ENCODE results near the gene PRKCH.

Gene PRKCH

DNA sequence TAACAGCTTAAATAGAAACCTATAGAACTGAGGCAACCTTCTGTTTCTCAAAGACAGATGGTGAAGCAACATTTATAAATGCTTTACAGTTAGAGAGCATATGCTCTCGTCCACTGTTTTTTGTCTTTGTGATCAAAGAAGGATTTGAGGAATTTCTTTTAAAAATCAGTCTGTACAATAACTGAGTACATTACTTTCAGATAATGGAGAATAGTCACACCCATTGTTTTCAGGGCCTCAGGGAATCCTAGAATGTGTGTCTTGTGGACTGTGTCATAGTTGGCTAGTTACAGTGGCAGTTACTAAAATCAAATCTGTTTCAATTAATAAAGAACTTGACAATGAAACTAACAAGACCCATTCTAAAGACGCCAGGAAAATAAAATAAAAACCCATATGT is 107.9 kb downstream of the PRKCH start:
- DNase-seq (ENCODE audit: low read depth): no peak

DNA sequence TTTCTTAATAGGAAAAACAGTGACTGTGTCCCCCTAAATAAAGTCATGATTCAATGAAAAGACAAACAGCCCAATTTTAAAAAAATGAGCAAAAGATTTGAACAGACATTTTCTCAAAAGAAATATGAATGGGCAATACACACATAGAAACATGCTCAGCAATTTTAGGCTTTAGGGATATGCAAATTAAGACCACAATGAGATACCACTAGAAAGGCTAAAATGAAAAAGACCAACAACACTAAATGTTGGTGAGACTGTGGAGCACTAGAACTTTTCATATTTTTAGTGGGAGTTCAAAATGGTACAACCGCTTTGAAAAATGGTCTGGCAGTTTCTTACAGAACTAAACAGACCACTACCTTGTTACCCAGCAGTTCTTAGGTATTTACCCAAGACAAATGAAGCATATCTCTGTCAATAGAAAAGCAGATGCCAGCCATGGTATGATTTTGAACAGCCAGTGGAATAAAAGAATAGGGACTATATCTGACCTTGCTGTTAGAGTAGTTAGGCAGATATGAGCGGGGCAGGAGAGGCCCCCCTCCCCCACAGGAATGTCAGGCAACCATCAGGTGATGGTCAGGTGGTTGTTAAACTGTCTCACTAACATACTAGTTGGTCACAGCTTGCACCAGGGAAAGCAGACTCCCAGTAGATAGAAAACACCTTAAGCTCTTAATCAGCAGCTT is 108.8 kb downstream of the PRKCH start:
- no peak for DNase-seq (ENCODE audit: low read depth)

DNA sequence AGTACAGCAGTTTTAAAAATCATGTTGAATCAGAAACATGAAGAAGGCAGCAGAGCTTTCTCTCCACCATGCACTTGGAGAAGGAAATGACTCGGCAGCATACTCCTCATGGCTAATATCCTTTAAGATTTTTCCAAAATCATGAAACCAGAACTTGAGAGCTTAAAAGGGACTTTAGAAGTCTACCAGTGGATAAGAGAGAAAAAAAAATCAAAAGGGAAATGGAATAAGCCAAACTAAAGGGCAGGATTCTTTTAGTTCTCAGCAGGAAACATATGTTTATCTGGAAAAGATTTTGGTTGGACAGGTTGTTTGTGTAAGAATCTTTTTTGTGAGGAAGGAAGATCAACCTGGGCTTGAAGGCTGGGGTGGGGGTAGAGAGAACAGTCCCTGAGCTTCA is 111.8 kb downstream of the PRKCH start:
- no peak for DNase-seq (ENCODE audit: low read depth)

- no peak for DNase-seq (ENCODE audit: low read depth)
Measured at GRCh38 chr14:61433828-61434227, 112.4 kb downstream of the PRKCH start.

DNA sequence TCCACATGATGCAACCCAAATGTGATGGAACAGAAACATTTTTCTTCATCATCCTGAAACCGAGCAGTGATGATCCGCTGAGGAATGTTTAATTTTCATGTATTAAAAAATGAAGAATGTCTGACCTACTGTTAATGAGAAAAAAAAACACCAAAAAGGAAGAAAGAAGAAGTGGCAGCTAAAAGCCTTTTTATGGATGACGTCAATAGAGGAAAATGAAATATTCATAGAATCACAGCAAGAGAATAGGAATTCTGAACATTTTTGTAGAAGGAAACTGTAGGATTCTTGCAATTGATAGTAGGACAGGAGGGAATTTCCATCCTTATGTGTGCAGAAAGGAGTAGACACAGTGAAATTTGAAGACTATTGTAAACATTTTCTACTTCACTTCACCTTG is 112.9 kb downstream of the PRKCH start:
- DNase-seq (ENCODE audit: low read depth): no peak

DNA sequence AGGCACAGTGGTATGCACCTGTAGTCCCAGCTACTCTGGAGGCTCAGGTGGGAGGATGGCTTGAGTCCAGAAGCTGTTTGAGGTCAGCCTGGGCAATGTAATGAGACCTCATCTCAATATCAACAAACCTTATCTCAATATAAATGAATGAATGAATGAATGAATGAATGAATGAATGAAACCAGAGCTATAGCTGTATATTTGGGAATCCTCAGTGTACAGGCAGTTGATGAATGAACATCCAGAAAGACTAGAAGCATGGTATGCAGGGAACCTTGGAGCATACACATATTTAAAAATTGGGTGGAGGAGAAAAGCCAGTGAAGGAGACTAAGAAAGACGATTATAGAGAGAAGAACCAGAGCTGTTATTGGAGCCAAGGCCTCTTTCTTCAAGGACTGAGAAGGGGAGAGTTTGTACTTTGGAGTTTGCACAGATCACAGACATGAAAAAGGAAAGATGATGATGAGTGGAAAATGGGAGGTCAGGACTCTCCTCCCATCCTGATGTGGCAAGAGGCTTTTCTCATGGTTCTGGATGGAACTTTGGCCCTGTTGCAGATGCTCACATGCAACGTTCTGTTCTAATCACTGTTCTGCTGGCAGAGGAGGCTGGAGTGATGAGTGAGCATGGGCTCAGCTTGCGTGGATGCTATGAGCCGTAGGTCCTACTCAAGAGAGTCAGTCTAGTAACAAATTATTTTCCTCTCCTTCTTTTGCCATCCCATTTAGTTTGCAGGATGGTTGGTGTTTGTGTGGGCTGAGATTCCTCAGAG is 114.4 kb downstream of the PRKCH start:
- DNase-seq (ENCODE audit: low read depth): no peak

- DNase-seq (ENCODE audit: low read depth): no peak
Measured at GRCh38 chr14:61437381-61437780, 116.0 kb downstream of the PRKCH start.

- DNase-seq (ENCODE audit: low read depth): no peak
Measured at GRCh38 chr14:61438036-61438435, 116.7 kb downstream of the PRKCH start.

DNA sequence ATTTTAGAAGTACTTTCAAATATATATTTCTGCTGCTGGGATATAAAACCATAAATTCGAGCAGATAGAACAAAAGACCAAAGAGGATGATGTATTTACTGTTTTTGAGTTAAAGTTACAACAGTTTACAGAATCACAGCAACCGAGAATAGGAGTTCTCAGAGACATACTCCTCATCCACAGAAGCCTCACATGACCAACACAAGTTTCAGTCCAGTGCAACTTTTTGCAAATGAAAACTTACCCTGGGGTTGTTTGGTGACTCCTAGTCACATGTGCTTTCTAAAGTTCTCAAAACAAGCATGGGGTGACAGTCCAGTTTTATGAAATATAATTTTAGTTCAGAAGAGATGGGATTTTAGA is 117.1 kb downstream of the PRKCH start:
- no peak for DNase-seq (ENCODE audit: low read depth)

DNA sequence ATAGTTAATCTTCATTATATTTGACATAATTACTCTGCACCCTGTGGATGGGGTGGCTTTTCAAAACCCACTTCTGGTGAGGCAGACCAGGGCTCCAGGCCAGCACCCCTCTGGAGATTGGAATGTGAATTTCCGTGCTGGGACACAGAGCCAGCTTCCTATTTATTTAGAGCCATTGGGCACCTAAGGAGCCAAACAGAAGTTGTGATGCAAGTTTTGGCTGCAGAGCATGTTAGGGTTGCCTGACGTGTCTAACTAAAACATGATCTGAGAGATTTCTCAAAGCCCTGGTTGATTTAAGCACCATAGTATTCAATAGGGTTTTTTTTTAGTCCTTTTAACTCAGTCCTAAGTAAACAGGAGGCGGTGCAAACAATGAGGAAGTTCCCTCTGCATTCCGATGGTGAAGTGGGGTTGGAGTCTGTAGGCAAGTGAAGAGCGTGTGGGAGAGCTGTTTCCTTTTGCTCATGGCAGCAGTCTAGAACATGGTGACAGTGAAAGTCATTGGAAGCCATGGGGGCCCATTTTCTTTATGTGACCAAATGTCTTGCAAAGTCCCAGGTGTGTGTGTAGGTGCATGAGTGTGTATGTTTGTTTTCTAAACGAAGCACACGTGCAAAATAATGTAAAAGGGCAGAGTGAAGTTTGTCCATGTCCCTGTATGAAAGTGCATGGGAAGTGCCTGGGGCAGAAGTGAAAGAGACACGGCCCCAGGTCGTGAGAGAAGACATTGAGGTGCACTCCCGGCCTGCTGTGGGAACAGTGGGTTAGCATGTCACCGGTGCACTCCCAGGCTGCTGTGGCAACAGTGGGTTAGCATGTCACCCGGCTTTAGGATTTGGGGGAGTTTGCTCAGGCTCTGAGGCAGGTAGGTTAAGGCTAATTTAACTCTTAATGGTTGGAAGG is 117.7 kb downstream of the PRKCH start:
- DNase-seq (ENCODE audit: low read depth): peak; percentile 8

- no peak for DNase-seq (ENCODE audit: low read depth)
Measured at GRCh38 chr14:61439779-61440418, 118.5 kb downstream of the PRKCH start.

GRCh38 chr14:61443481-61443880 is 122.1 kb downstream of the PRKCH start:
- no peak for DNase-seq (ENCODE audit: low read depth)

DNA sequence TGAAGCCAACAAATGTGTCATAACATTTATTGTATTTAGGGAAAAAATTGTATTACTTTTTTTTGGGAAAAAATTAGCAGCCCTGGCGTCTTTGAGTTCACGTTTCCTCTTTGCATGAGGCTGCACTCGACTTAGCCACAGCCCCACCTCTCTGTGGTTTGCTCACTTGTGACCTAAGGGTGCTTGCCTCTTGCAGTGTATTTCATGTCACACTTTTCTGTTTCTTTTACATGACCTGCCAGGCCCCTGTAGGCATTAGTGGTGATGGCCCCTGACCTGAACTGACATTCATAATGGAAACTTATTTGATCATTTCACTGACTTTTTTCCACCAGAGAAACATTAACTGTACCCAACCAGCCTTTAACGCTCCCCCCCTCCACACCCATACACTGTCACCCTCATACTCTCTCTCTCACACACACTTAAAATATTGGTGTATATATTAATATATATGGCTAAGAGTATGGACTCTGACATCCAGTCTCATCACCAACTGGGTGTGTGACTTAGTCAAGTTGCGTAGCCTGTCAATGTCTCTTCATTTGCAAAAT is 122.9 kb downstream of the PRKCH start:
- no peak for DNase-seq (ENCODE audit: low read depth)

GRCh38 chr14:61451491-61451890 is 130.1 kb downstream of the PRKCH start:
- no peak for DNase-seq (ENCODE audit: low read depth)

DNA sequence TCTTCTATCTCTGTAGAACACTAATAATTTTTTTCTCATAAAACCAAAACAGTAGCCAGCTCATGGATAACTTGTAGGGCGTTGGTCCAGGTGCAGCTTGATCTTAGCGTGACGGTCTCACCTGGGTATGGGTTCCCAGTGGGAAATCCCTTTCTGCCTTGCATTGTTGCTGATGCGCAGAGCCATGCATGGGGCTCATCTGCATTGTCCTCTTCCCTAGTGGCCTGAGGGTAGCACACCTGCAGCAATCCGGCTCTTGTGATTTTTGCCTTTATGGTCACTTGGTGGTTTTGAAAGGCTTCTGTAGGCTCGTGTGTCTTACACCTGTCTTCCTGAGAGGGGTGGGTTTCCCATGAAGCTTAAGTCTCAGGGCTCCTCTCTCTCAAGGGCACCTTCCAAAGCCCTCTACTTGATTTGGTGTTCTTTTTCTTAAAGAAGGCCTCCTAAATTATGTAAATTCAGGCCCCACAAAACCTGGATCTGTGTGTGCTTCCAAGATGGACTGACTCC is 130.6 kb downstream of the PRKCH start:
- DNase-seq (ENCODE audit: low read depth): no peak

DNA sequence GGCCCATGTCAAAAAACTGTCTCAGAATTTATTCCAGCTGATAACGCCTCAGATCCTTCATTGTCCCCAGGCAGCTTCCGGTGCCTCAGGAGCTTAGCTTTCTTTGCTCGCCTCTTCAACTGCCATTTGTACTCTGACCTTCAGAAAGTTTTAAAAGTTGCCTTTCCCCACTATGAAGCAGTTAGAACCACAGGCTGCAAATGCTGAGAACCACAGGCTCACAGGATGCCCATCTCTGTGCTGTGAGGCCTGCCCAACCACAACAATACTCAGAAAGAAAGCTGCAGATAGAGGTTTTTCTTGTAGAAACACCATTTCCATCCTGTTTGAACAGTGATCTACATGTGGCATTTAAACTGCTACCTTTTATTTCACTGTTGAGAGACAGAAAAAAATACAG is 131.1 kb downstream of the PRKCH start:
- DNase-seq (ENCODE audit: low read depth): no peak

DNA sequence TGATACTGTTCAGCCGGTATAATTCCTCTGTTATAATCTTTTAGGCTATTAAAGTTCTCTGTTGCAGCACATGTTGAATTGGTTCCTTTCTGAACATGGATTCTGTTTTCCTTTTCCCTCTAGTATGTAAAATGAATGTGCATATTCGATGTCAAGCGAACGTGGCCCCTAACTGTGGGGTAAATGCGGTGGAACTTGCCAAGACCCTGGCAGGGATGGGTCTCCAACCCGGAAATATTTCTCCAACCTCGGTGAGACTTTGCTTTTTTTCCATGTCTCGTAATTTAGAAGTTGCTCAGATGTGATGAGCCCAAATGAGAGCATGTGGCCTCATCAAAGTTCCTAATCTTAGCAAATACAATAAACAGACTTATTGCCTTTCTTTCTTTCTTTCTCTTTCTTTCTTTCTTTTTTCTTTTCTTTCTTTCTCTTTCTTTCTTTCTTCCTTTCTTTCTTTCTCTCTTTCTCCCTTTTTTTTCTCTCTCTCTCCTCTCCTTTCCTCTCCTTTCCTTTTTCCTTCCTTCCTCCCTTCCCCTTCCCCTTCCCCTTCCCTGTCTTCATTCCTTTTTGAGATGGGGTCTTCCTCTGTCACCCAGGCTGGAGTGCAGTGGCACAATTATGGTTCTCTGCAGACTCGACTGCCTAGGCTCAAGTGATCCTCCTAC is 131.9 kb downstream of the PRKCH start:
- no peak for DNase-seq (ENCODE audit: low read depth)

DNA sequence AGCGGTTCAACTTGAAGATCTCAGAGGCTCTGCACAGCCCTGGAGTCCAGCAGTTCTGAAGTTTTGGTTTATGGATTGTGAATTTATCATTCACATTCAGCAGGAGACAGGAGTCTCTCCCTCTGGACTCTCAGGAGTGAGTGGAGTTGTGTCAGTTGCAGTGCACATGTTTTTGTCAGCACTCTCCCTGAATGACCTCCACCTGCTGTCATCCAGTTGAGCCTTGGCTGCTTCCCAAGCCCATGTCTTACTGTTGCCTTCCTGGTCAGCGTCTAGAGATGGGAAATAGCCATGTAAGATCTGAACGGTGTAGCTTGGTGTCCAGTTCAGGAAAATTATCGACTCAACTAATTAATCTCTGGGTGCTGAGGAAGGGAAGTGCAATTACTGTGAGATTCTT is 133.2 kb downstream of the PRKCH start:
- no peak for DNase-seq (ENCODE audit: low read depth)

DNA sequence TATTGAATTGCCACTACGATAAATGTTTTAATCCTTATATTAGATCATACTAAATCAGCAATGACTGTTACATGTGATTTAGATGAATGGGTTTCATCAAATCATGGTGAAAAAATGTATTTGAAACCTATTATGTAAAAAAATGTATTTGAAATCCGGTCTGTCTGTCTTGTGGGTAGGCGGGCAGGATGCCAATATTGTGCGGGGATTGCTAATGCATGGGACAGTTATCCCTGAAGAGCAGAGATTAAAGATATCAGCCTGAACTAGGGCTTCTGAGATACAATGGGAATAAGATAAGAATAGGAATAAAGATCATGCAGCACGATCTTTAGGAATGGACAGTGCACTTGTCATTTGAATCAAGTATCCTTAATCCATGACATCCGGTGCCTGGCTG is 134.0 kb downstream of the PRKCH start:
- no peak for DNase-seq (ENCODE audit: low read depth)

DNA sequence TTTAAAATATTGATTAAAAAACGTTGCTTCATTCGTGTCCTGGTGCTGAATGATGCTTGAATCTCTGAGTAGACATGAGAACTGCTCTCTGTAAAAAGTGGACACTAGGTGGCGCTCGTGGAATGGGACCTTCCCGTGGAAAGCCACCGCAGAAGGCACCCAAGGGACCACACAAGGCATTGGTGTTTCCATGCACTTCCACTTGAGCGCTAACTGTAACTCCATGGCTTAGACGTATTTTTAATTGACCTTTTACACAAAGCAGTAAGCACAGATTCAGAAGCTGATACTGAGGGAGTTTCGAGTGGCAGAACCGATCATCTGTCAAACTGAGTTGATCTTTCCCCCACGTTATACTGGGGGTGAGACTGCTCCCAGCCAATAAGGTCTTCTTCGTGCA is 135.3 kb downstream of the PRKCH start:
- DNase-seq (ENCODE audit: low read depth): peak; percentile 82

DNA sequence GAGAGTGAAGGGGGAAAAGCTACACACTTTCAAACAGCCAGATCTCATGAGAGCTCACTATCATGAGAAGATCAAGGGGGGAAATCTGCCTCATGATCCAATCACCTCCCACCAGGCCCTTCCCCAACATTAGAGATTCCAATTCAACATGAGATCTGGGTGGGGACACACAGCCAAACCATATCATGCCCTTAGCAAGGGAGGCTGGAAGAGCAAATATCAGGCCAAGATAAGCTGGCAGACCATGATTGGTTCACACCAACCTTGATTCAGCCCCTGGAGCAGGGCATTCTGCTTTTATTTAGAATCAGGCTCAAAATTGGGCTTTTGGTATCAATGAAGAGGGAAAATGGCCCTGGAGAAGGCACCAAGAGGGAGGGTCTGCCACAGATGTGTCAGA is 137.4 kb downstream of the PRKCH start:
- DNase-seq (ENCODE audit: low read depth): no peak

Measured in ELR (cell line).